Activated CD8-positive, alpha-beta T cell treated with anti-CD3 and anti-CD28 coated beads for 36 hours (primary cell): Measurements from ENCODE around the gene SFT2D3. TPM values are rescaled to one million over a fixed set of nuclear protein-coding genes. Genes with fewer than 3 reads are reported as not detected.

Experiments used
- ATAC-seq: fragments of 200-7000 bp; cut with Tn5 transposase; one replicate; pipeline ENCODE4 v1.10.0; 2021; ENCODE audit warnings: mild to moderate bottlenecking, moderate library complexity
- CTCF ChIA-PET: fragments of 350-600 bp; sonication (Branson Sonifier 250); formaldehyde crosslinking; loops from one replicate; lab custom pipeline; 2021; ENCODE audit warnings: antibody characterized with exemption; lab: Charles Lee
- POLR2A ChIA-PET: fragments of 350-600 bp; sonication (Branson Sonifier 250); formaldehyde crosslinking; loops from one replicate; lab custom pipeline; 2021; ENCODE audit warnings: antibody characterized with exemption; lab: Charles Lee
- DNase-seq: peaks from one replicate; pipeline ENCODE4 v3.0.0-alpha.2; 2020
- H3K27ac Mint-ChIP-seq: one replicate; pipeline ENCODE4 v1.8.0; 2021; ENCODE audit warnings: mild to moderate bottlenecking, mixed read lengths
- H3K27me3 Mint-ChIP-seq: one replicate; pipeline ENCODE4 v1.8.0; 2021; ENCODE audit warnings: mixed read lengths
- H3K36me3 Mint-ChIP-seq: one replicate; pipeline ENCODE4 v1.8.0; 2021; ENCODE audit warnings: low read depth, mixed read lengths
- H3K4me1 Mint-ChIP-seq: one replicate; pipeline ENCODE4 v1.8.0; 2021; ENCODE audit warnings: low read depth, mixed read lengths
- H3K4me3 Mint-ChIP-seq: one replicate; pipeline ENCODE4 v1.8.0; 2021; ENCODE audit warnings: mild to moderate bottlenecking, moderate library complexity, mixed read lengths
- H3K9me3 Mint-ChIP-seq: one replicate; pipeline ENCODE4 v1.8.0; 2021; ENCODE audit warnings: mixed read lengths
- CTCF ChIP-seq: fragments of 200-600 bp; IDR thresholded peaks from one replicate; pipeline ENCODE4 v1.8.0; 2022; ENCODE audit warnings: antibody characterized with exemption, mild to moderate bottlenecking
- intact Hi-C: fragments of 100-400 bp; cut with micrococcal nuclease; formaldehyde crosslinking; loops from one replicate; pipeline ENCODE4 v1.10.0; 2022
- total RNA-seq, 2 experiments: library from RNA; stranded (reverse); gene quantifications; one replicate each; pipeline ENCODE4 v1.2.3, GENCODE V29; 2021

Gene SFT2D3
- total RNA-seq, 2 experiments from 2014 or later: 3.9 to 4.4 TPM

DNA sequence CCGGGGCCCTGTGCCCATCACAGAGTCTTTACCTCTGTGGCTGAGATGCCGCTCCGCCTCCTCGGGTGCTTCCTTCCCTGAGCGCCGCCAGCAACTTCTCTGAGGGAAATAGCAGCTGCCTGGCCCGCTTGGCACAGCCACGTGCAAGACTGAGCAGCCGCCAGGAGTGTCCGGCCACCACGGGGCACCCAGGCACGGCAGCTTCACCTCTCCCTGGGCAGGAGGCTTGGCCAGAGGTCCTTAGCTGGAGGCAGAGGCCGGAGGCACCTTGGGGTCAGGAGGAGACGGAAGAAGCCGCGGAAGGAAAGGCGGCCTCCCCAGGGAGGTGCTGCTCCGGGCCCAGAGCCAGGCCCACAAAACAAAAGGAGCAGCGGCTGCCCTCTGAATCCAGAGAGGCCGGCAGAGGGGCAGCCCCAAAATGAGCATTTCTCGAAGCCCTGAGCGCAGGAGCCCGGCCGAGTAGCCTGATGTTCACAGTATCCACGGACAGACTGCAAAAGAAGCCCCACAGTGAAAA lies 20.0 kb upstream of the SFT2D3 start:
- Mint-ChIP-seq H3K4me3 (no peak overlapping the region), H3K27me3 (peaks cover 10% of the 10 kb centered on the region), H3K27ac (no peak overlapping the region), H3K4me1 (no peaks in the 10 kb centered on the region), H3K36me3 (no peaks in the 10 kb centered on the region), H3K9me3 (no peaks in the 10 kb centered on the region)
- ChIA-PET POLR2A (no interaction called here), CTCF (interaction anchor here (1.3 to 2.1 kb wide), 2 partner anchors 29 to 90 kb away, joined by 3 to 7 read pairs; no protein-coding TSS in a partner anchor)
- intact Hi-C loops: no loop called here
- TF ChIP-seq CTCF: no peak
- DNase-seq (no peak), ATAC-seq (no peak)

DNA sequence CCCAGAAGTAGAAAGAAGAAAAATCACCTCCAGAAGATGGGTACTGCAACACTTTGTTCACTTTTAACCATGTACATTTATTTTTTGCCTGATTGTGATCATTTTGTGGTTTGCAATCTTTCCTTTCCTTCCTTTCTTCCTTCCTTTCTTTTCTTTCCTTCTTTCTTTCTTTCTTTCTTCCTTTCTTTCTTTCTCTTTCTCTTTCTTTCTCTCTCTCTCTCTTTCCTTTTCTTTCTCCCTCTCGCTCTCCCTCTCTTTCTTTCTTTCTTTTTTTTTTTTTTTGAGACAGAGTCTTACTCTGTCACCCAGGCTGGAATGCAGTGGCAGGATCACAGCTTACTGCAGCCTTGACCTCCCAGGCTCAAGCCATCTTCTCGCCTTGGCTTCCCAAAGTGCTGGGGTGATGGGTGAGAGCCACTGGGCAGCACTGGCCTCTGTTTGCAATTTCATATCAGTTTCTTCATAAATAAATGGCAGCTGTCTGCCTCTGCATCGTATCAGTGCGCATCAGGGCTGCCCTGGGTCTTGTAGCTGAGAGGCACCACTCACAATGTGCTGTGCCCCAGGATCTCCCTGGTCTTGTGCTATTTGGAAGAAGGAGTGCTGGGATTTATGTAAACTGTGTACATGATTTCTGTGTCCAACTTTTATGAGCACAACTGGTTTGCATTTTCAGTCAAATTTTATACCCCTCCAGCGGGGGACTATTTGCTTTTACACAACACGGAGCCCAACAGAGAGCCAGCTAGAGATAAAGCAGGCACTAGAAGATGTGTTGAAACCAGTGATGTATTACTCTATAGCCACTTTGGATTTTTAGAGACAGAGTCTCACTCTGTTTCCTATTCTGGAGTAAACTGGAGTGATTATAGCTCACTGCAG lies 19.1 kb upstream of the SFT2D3 start:
- H3K4me3 Mint-ChIP-seq: no peak overlapping the region
- POLR2A ChIA-PET: no interaction called here
- H3K27me3 Mint-ChIP-seq: peaks cover 6% of the 10 kb centered on the region
- DNase-seq: no peak
- CTCF ChIA-PET: interaction anchor here (1.3 to 2.1 kb wide), 2 partner anchors 29 to 91 kb away, joined by 3 to 7 read pairs; no protein-coding TSS in a partner anchor
- H3K36me3 Mint-ChIP-seq: no peaks in the 10 kb centered on the region
- no peak overlapping the region for H3K27ac Mint-ChIP-seq
- intact Hi-C loops: no loop called here
- H3K4me1 Mint-ChIP-seq: no peaks in the 10 kb centered on the region
- H3K9me3 Mint-ChIP-seq: no peaks in the 10 kb centered on the region
- no peak for ATAC-seq
- TF ChIP-seq CTCF: no peak

DNA sequence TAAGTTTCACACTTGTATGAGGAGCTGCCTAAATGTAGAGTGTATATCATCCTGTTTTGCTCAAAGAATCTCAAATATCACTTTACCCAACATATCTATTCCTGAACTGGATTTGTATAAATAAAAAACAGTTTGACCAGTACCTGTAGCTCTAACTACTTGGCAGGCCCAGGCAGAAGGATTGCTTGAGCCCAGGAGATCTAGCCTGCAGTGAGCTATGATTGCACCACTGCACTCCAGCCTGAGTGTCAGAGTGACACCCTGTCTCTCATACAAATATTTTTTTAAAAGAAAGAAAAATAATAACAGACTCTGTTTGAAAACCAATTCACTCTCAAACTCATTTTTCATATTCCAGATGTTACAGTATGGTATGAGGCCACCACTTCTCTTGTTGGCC lies 18.2 kb upstream of the SFT2D3 start:
- ChIA-PET POLR2A (no interaction called here), CTCF (interaction anchor here (2.1 kb wide), 1 partner anchor 92 kb away, joined by 7 read pairs; no protein-coding TSS in a partner anchor)
- Mint-ChIP-seq H3K27ac (no peak overlapping the region), H3K4me1 (no peaks in the 10 kb centered on the region), H3K9me3 (peaks cover 2% of the 10 kb centered on the region), H3K36me3 (no peaks in the 10 kb centered on the region), H3K27me3 (peaks cover 3% of the 10 kb centered on the region), H3K4me3 (no peak overlapping the region)
- ATAC-seq (no peak), DNase-seq (no peak)
- intact Hi-C loops: no loop called here
- TF ChIP-seq CTCF: no peak

GRCh38 chr2:127683757-127684156 lies 17.5 kb upstream of the SFT2D3 start:
- no peak overlapping the region for H3K4me3 Mint-ChIP-seq
- no peak overlapping the region for H3K27ac Mint-ChIP-seq
- H3K4me1 Mint-ChIP-seq: no peaks in the 10 kb centered on the region
- POLR2A ChIA-PET: no interaction called here
- no peak for ATAC-seq
- DNase-seq: no peak
- H3K9me3 Mint-ChIP-seq: peaks cover 8% of the 10 kb centered on the region
- peaks cover 1% of the 10 kb centered on the region for H3K27me3 Mint-ChIP-seq
- H3K36me3 Mint-ChIP-seq: no peaks in the 10 kb centered on the region
- CTCF ChIA-PET: no interaction called here
- intact Hi-C loops: no loop called here
- TF ChIP-seq CTCF: no peak
